Spinal cord (tissue), 10 donors: ENCODE results near the gene AMELX. TPM values are rescaled to one million over a fixed set of nuclear protein-coding genes. Genes with fewer than 3 reads are reported as not detected.

Experiments used
- DNase-seq, 6 donors: peaks; one replicate each; pipeline versions ENCODE4 v3.0.0 to v3.0.0-alpha.2; 2013 to 2015; ENCODE audit warnings: low spot score in 6 of 6, low read depth in 4 of 6
- H3K27ac ChIP-seq: one replicate; pipeline ENCODE4 v1.5.1; 2013; ENCODE audit warnings: low read depth, low read length, control low read depth
- H3K27me3 ChIP-seq: one replicate; pipeline ENCODE4 v1.6.1; 2013; ENCODE audit warnings: low read length; ENCODE audit not compliant: control insufficient read depth, insufficient read depth
- H3K36me3 ChIP-seq: one replicate; pipeline ENCODE4 v1.6.1; 2013; ENCODE audit warnings: low read length; ENCODE audit not compliant: control insufficient read depth, insufficient read depth
- H3K4me1 ChIP-seq: one replicate; pipeline ENCODE4 v1.6.1; 2013; ENCODE audit warnings: low read length; ENCODE audit not compliant: control insufficient read depth, insufficient read depth
- H3K4me3 ChIP-seq: one replicate; pipeline ENCODE4 v1.5.1; 2013; ENCODE audit warnings: low read depth, low read length, control low read depth
- H3K9me3 ChIP-seq: one replicate; pipeline ENCODE4 v1.6.1; 2013; ENCODE audit warnings: low read length; ENCODE audit not compliant: control insufficient read depth, insufficient read depth
- WGBS: methylation state at CpG from one replicate; pipeline ENCODE4 v1.1.5; 2013; ENCODE audit warnings: missing lambda C conversion rate; ENCODE audit not compliant: insufficient coverage; 5-methylcytosine and 5-hydroxymethylcytosine counted together
- long read RNA-seq, 4 donors: transcript quantifications; one replicate each; lab custom pipeline, GENCODE V29; 2026
- polyA plus RNA-seq, 2 donors: library from polyadenylated mRNA; unstranded; fragments of 120-200 nt; gene quantifications; one replicate each; pipeline ENCODE4 v1.2.1, GENCODE V29; 2013; ENCODE audit not compliant: insufficient read length in 2 of 2
- total RNA-seq, 2 donors: library from RNA; depleted of rRNA in 1 of 2; stranded (reverse); fragments of 120-200 nt in 1 of 2; fragments of >200 nt in 1 of 2; gene quantifications; one replicate each; pipeline versions ENCODE4 v1.2.3 to v1.2.4, GENCODE V29; 2013 to 2014
- donor health status: healthy.

The AMELX gene
- not detected for total RNA-seq
- not detected for polyA plus RNA-seq
- long read RNA-seq, donor 1, result 0 reads
- long read RNA-seq, donor 2, result 0 reads
- long read RNA-seq, donor 3, result 0 reads
- long read RNA-seq, donor 4, result 0 reads

DNA sequence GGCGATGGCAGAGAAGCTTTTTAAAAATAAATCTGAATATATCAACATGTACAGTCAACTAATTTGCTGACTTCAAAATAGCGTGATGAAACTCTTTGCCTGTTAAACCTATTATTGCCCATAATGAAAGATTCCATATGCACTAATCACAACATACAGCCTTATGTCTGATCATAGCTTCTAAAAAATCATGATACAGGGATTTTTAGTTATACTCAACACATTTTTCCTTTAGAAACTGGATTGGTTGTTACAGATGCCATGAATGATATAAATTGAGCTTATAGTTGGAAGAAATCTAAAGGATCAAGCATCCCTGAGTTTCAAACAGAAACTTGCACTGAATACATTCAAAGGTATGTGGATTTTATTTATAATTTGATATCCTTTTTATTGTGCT lies at the start of gene AMELX:
TSS of gene AMELX (plus strand) at position 301 of the 400 bp plus-strand sequence. CDS start 1,376 bp downstream, outside the sequence.
- Histone ChIP-seq H3K4me3 (no peak within 1 kb of the TSS), H3K9me3 (no peaks in the 10 kb centered on the region), H3K36me3 (no peaks in the 10 kb centered on the region), H3K27me3 (no peaks in the 10 kb centered on the region), H3K4me1 (no peaks in the 10 kb centered on the region), H3K27ac (no peak within 1 kb of the TSS)
- WGBS, result no CpG with 5 or more reads among the region's 2 CpGs
- DNase-seq, result no peak

DNA sequence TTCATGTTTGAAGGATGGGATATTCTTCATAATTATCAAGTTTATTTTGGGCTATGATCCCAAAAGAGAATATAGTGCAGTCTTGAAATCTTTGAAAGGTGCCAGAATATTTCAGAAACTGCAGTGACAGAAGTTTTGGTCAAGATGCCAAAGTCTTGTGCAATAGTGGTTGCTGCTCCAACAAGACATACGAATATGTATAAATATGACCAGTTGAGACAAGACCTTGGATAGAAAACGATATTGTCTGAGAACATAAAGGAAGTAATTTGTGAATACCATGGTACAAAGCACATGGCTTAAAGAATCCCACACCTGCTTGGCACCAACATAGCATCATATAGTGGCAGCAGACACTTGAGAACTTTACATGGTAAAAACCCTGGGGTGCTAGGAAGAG lies 48.6 kb upstream of the AMELX start:
- Histone ChIP-seq H3K4me1 (no peaks in the 10 kb centered on the region), H3K4me3 (no peak overlapping the region), H3K27ac (no peak overlapping the region), H3K9me3 (no peaks in the 10 kb centered on the region), H3K36me3 (no peaks in the 10 kb centered on the region), H3K27me3 (peaks cover 3% of the 10 kb centered on the region)
- no CpG with 5 or more reads among the region's 2 CpGs for WGBS
- peak in 1 of 6 donors; percentile 41 for DNase-seq

- H3K9me3 ChIP-seq, result no peaks in the 10 kb centered on the region
- H3K27me3 ChIP-seq, result no peaks in the 10 kb centered on the region
- no peak overlapping the region for H3K4me3 ChIP-seq
- H3K27ac ChIP-seq, result no peak overlapping the region
- WGBS, result 85% methylated on average over 5 of the region's 5 CpGs
- no peaks in the 10 kb centered on the region for H3K36me3 ChIP-seq
- no peak for DNase-seq
- no peaks in the 10 kb centered on the region for H3K4me1 ChIP-seq
Observed at GRCh38 chrX:11254417-11255109, 38.6 kb upstream of the AMELX start.

- no CpG with 5 or more reads among the region's 2 CpGs for WGBS
- no peak overlapping the region for H3K4me3 ChIP-seq
- no peaks in the 10 kb centered on the region for H3K36me3 ChIP-seq
- no peaks in the 10 kb centered on the region for H3K4me1 ChIP-seq
- no peaks in the 10 kb centered on the region for H3K27me3 ChIP-seq
- no peak overlapping the region for H3K27ac ChIP-seq
- H3K9me3 ChIP-seq, result no peaks in the 10 kb centered on the region
- no peak for DNase-seq
Observed at GRCh38 chrX:11257290-11257689, 35.9 kb upstream of the AMELX start.

GRCh38 chrX:11257711-11258110 lies 35.5 kb upstream of the AMELX start:
- DNase-seq, result no peak
- WGBS, result 81% methylated on average over 2 of the region's 2 CpGs
- no peak overlapping the region for H3K4me3 ChIP-seq
- no peaks in the 10 kb centered on the region for H3K27me3 ChIP-seq
- no peaks in the 10 kb centered on the region for H3K9me3 ChIP-seq
- no peaks in the 10 kb centered on the region for H3K36me3 ChIP-seq
- no peak overlapping the region for H3K27ac ChIP-seq
- H3K4me1 ChIP-seq, result no peaks in the 10 kb centered on the region

DNA sequence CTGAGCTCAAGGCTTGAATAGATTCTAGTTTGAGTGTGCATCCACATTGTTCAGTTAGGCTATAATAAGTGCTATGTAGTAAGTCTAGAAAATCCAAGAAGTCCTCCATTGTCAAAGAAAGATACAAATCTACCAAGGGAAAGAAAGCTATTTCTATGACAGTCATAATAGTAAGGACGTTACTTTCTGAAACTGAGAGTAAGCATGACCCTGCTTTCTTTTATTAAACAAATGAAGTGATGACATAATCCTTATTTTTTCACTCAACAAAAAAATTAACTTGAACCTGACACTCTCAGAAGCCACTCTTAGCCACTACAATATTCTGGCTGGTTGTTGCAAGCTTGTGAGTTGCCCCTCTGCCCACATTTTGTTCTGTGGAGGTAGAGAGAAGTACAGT lies 33.8 kb upstream of the AMELX start:
- no peak for DNase-seq
- no peaks in the 10 kb centered on the region for H3K36me3 ChIP-seq
- no CpG with 5 or more reads among the region's 1 CpG for WGBS
- no peaks in the 10 kb centered on the region for H3K9me3 ChIP-seq
- H3K27ac ChIP-seq, result no peak overlapping the region
- H3K27me3 ChIP-seq, result peaks cover 3% of the 10 kb centered on the region
- H3K4me1 ChIP-seq, result no peaks in the 10 kb centered on the region
- no peak overlapping the region for H3K4me3 ChIP-seq

- no CpG with 5 or more reads among the region's 1 CpG for WGBS
- Histone ChIP-seq H3K4me3 (no peak overlapping the region), H3K27me3 (peaks cover 3% of the 10 kb centered on the region), H3K36me3 (no peaks in the 10 kb centered on the region), H3K9me3 (no peaks in the 10 kb centered on the region), H3K27ac (no peak overlapping the region), H3K4me1 (no peaks in the 10 kb centered on the region)
- no peak for DNase-seq
Observed at GRCh38 chrX:11261260-11261659, 32.0 kb upstream of the AMELX start.

DNA sequence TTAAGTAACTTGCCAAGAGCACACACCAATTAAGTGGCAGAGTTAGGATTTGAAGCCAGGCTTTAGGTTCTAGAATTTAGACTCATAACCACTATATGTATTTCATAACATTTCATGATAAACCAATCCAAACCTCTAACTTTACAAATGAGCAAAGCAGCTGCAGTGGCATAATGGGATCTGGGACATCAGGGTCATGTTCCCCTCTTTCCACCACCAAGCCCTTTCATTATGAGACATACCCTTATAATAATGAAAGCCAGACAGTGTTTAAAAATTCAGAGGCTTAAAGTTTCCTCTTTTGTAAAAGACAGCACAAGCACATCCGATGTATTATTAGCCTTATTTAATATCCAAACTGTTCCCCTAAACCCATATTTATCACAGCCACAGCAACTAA lies 28.3 kb upstream of the AMELX start:
- no peaks in the 10 kb centered on the region for H3K4me1 ChIP-seq

GRCh38 chrX:11265352-11265751 lies 27.9 kb upstream of the AMELX start:
- no peak overlapping the region for H3K27ac ChIP-seq
- no peak overlapping the region for H3K4me3 ChIP-seq
- no peak for DNase-seq
- H3K4me1 ChIP-seq, result no peaks in the 10 kb centered on the region
- 33% methylated on average over 1 of the region's 3 CpGs for WGBS
- H3K36me3 ChIP-seq, result no peaks in the 10 kb centered on the region
- H3K9me3 ChIP-seq, result no peaks in the 10 kb centered on the region
- peaks cover 8% of the 10 kb centered on the region for H3K27me3 ChIP-seq

More for the DNA sequence above, 28.3 kb upstream of the AMELX start:
- no peaks in the 10 kb centered on the region for H3K9me3 ChIP-seq
- peaks cover 8% of the 10 kb centered on the region for H3K27me3 ChIP-seq
- no peak for DNase-seq
- H3K36me3 ChIP-seq, result no peaks in the 10 kb centered on the region
- no CpG with 5 or more reads among the region's 1 CpG for WGBS
- H3K4me3 ChIP-seq, result no peak overlapping the region
- H3K27ac ChIP-seq, result no peak overlapping the region

DNA sequence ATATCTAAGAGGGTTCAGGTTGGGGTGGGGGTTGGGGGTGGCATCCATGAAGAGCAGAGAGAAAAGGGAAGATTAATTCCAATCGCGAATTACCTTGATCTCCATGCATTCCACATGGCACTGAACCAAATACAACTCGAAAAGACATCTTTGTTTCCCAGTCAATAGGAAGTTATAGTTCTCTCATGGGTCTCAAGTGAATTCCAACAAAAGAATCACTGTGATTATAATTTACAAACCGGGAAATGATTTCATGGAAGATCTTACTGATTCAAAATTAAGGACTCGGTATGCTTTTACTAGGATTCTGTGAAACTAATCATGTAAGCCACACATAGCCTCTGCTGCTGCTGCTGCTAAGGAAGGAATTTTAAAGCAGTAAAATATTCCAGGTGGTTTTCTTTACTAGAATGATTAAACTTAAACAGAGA lies 26.6 kb upstream of the AMELX start:
- peak in 2 of 6 donors; percentile 6 for DNase-seq
- H3K4me3 ChIP-seq, result no peak overlapping the region
- H3K9me3 ChIP-seq, result no peaks in the 10 kb centered on the region
- WGBS, result 80% methylated on average over 1 of the region's 5 CpGs
- H3K27ac ChIP-seq, result no peak overlapping the region
- H3K4me1 ChIP-seq, result no peaks in the 10 kb centered on the region
- no peaks in the 10 kb centered on the region for H3K36me3 ChIP-seq
- peaks cover 8% of the 10 kb centered on the region for H3K27me3 ChIP-seq
